ENCODE measurements around the gene TRAPPC8. TPM values are rescaled to one million over a fixed set of nuclear protein-coding genes. Genes with fewer than 3 reads are reported as not detected.
"Not testable (repeated sequence)": the region's sequence is repeated elsewhere in the genome, so short reads cannot be mapped to it uniquely, and the experiment has no call there.

Gene TRAPPC8
- total RNA-seq, 1 donor from 2014 or later, result 14.6 TPM

GRCh38 chr18:31957728-31958127 lies 14.8 kb upstream of the TRAPPC8 start:
- no peak overlapping the region for H3K4me3 ChIP-seq (ENCODE audit: low read depth, low read length)
- DNase-seq (ENCODE audit: low read depth), result no peak
- no peak for TF ChIP-seq CTCF (conservative IDR thresholded peaks at IDR 0.05; ENCODE audit: low read depth, low read length)

GRCh38 chr18:31954349-31954748 lies 11.4 kb upstream of the TRAPPC8 start:
- DNase-seq (ENCODE audit: low read depth), result peak; percentile 54
- TF ChIP-seq CTCF (conservative IDR thresholded peaks at IDR 0.05; ENCODE audit: low read depth, low read length), result no peak
- no peak overlapping the region for H3K4me3 ChIP-seq (ENCODE audit: low read depth, low read length)

GRCh38 chr18:31953699-31954098 lies 10.8 kb upstream of the TRAPPC8 start:
- H3K4me3 ChIP-seq (ENCODE audit: low read depth, low read length); DNase-seq (ENCODE audit: low read depth): not testable (repeated sequence)

GRCh38 chr18:31952223-31952622 lies 9.3 kb upstream of the TRAPPC8 start:
- DNase-seq (ENCODE audit: low read depth), result no peak
- TF ChIP-seq CTCF (conservative IDR thresholded peaks at IDR 0.05; ENCODE audit: low read depth, low read length), result no peak
- H3K4me3 ChIP-seq (ENCODE audit: low read depth, low read length), result no peak overlapping the region

- no peak overlapping the region for H3K4me3 ChIP-seq (ENCODE audit: low read depth, low read length)
- TF ChIP-seq CTCF (conservative IDR thresholded peaks at IDR 0.05; ENCODE audit: low read depth, low read length), result no peak
- no peak for DNase-seq (ENCODE audit: low read depth)
Measured at GRCh38 chr18:31950583-31950982, 7.7 kb upstream of the TRAPPC8 start.

GRCh38 chr18:31948349-31948748 lies 5.4 kb upstream of the TRAPPC8 start:
- H3K4me3 ChIP-seq (ENCODE audit: low read depth, low read length); DNase-seq (ENCODE audit: low read depth): not testable (repeated sequence)

GRCh38 chr18:31946305-31947046 lies 3.5 kb upstream of the TRAPPC8 start:
- no peak overlapping the region for H3K4me3 ChIP-seq (ENCODE audit: low read depth, low read length)
- DNase-seq (ENCODE audit: low read depth), result no peak

More at GRCh38 chr18:31946305-31947046, 3.5 kb upstream of the TRAPPC8 start:
- no peak for TF ChIP-seq CTCF (conservative IDR thresholded peaks at IDR 0.05; ENCODE audit: low read depth, low read length)
